A549 (cell line): ENCODE measurements around the gene EGFL8. TPM values are rescaled to one million over a fixed set of nuclear protein-coding genes. Genes with fewer than 3 reads are reported as not detected.

ENCODE experiments used
- ATAC-seq, 2 experiments: fragments of 200-7000 bp in 1 of 2; fragments of >200 bp in 1 of 2; cut with Nextera tagmentation in 1 of 2; cut with Tn5 transposase in 1 of 2; 3 replicates each; pipeline versions ENCODE4 v1.8.0 to v1.9.1; 2018 to 2020; ENCODE audit warnings: mild to moderate bottlenecking in 1 of 2, moderate library complexity in 1 of 2
- CTCF ChIA-PET: fragments of 300-600 bp; sonication (Branson Sonifier 250); formaldehyde crosslinking; extraction: SDS; loops from one replicate; lab custom pipeline; 2021; ENCODE audit warnings: antibody characterized with exemption, inconsistent platforms; lab: Yijun Ruan, JAX
- POLR2A ChIA-PET: fragments of 350-600 bp; formaldehyde crosslinking; extraction: SDS; loops from one replicate; lab custom pipeline; 2021; ENCODE audit warnings: antibody characterized with exemption, inconsistent platforms; lab: Yijun Ruan, JAX
- DNase-seq, 2 experiments: peaks; one replicate each; pipeline versions ENCODE4 v3.0.0 to v3.0.0-alpha.2; 2011 to 2016; ENCODE audit warnings: low read depth in 1 of 2, low spot score in 1 of 2
- FAIRE-seq: peaks from 2 replicates; lab custom pipeline; 2011; peaks lifted over from hg19 to GRCh38; lab: Jason Lieb, UNC
- H3K27ac ChIP-seq, 2 experiments: fragments of >200 bp; sonication (Bioruptor Twin); formaldehyde crosslinking; 3 replicates each; pipeline ENCODE4 v1.5.1; 2016 to 2017
- H3K4me1 ChIP-seq: fragments of >200 bp; sonication (Bioruptor Twin); formaldehyde crosslinking; 3 replicates; pipeline ENCODE4 v1.6.1; 2016
- H3K4me2 ChIP-seq: fragments of >200 bp; sonication (Bioruptor Twin); formaldehyde crosslinking; 3 replicates; pipeline ENCODE4 v1.6.1; 2016
- H3K4me3 ChIP-seq: fragments of >200 bp; sonication (Bioruptor Twin); formaldehyde crosslinking; 3 replicates; pipeline ENCODE4 v1.5.1; 2016
- H3K9me3 ChIP-seq: fragments of >200 bp; sonication (Bioruptor Twin); formaldehyde crosslinking; 3 replicates; pipeline ENCODE4 v1.6.1; 2016
- BHLHE40 ChIP-seq: IDR thresholded peaks from 2 replicates; pipeline ENCODE4 v1.6.1; 2012; ENCODE audit warnings: low read depth, low read length, inconsistent platforms
- CTCF ChIP-seq: fragments of >200 bp; sonication (Bioruptor Twin); formaldehyde crosslinking; IDR thresholded peaks from 3 replicates; pipeline ENCODE4 v1.5.1; 2016
- E2F6 ChIP-seq: IDR thresholded peaks from 2 replicates; pipeline ENCODE4 v1.6.1; 2012; ENCODE audit warnings: low read depth, borderline replicate concordance
- EHF ChIP-seq: fragments of 250-450 bp; sonication (Bioruptor Pico); IDR thresholded peaks from 2 replicates; pipeline ENCODE4 v1.5.0; 2020; ENCODE audit warnings: mild to moderate bottlenecking
- ELK1 ChIP-seq: fragments of 150-350 bp; IDR thresholded peaks from 2 replicates; pipeline ENCODE4 v1.6.1; 2014; ENCODE audit warnings: low read depth, mild to moderate bottlenecking, low read length
- EP300 ChIP-seq, 2 experiments: fragments of >200 bp; sonication (Bioruptor Twin); formaldehyde crosslinking; IDR thresholded peaks; 2 replicates in 1 of 2; 3 replicates in 1 of 2; pipeline ENCODE4 v1.6.1; 2016 to 2017
- FOXS1 ChIP-seq: fragments of 250-450 bp; sonication (Bioruptor Pico); IDR thresholded peaks from 2 replicates; pipeline ENCODE4 v1.5.0; 2020; ENCODE audit warnings: mild to moderate bottlenecking, moderate library complexity
- HDAC2 ChIP-seq: fragments of 200-600 bp; sonication (generic); IDR thresholded peaks from 2 replicates; pipeline ENCODE4 v1.6.1; 2016
- HMGXB4 ChIP-seq: fragments of 250-450 bp; sonication (Bioruptor Pico); IDR thresholded peaks from 2 replicates; pipeline ENCODE4 v1.5.0; 2021; ENCODE audit warnings: mild to moderate bottlenecking, moderate library complexity, borderline replicate concordance
- HOXA7 ChIP-seq: fragments of 250-450 bp; sonication (Bioruptor Pico); IDR thresholded peaks from 2 replicates; pipeline ENCODE4 v1.5.0; 2020; ENCODE audit warnings: mild to moderate bottlenecking, moderate library complexity
- HOXB13 ChIP-seq: fragments of 250-450 bp; sonication (Bioruptor Pico); IDR thresholded peaks from 2 replicates; pipeline ENCODE4 v1.5.0; 2020; ENCODE audit warnings: low read depth, mild to moderate bottlenecking, moderate library complexity
- HOXB5 ChIP-seq: fragments of 250-450 bp; sonication (Bioruptor Pico); IDR thresholded peaks from 2 replicates; pipeline ENCODE4 v1.5.0; 2020; ENCODE audit warnings: mild to moderate bottlenecking, moderate library complexity
- JUN ChIP-seq, 2 experiments: fragments of >200 bp; sonication (Bioruptor Twin); formaldehyde crosslinking; IDR thresholded peaks; 2 replicates in 1 of 2; 3 replicates in 1 of 2; pipeline ENCODE4 v1.6.1; 2016 to 2017
- JUNB ChIP-seq: fragments of >200 bp; sonication (Bioruptor Twin); formaldehyde crosslinking; IDR thresholded peaks from 2 replicates; pipeline ENCODE4 v1.6.1; 2016
- KDM1A ChIP-seq: fragments of 200-600 bp; sonication (generic); IDR thresholded peaks from 2 replicates; pipeline ENCODE4 v1.6.1; 2016; ENCODE audit warnings: low read depth, mild to moderate bottlenecking
- KDM5A ChIP-seq: fragments of 200-600 bp; sonication (generic); IDR thresholded peaks from 2 replicates; pipeline ENCODE4 v1.6.1; 2016; ENCODE audit warnings: antibody characterized with exemption, mild to moderate bottlenecking
- MAFK ChIP-seq: fragments of 450-650 bp; IDR thresholded peaks from 2 replicates; pipeline ENCODE4 v1.6.1; 2014; ENCODE audit not compliant: partially characterized antibody
- MAX ChIP-seq: IDR thresholded peaks from 2 replicates; pipeline ENCODE4 v1.6.1; 2012
- MAZ ChIP-seq: fragments of 150-350 bp; IDR thresholded peaks from 2 replicates; pipeline ENCODE4 v1.6.1; 2014; ENCODE audit warnings: antibody characterized with exemption, low read depth, low read length, borderline replicate concordance
- NFE2L2 ChIP-seq: fragments of 150-350 bp; conservative IDR thresholded peaks from 2 replicates; pipeline ENCODE4 v1.6.1; 2014; ENCODE audit warnings: low read length
- NR3C1 ChIP-seq: fragments of >200 bp; sonication (Bioruptor Twin); formaldehyde crosslinking; IDR thresholded peaks from 3 replicates; pipeline ENCODE4 v1.6.1; 2017
- PHF8 ChIP-seq: fragments of 200-600 bp; sonication (generic); IDR thresholded peaks from 2 replicates; pipeline ENCODE4 v1.6.1; 2016; ENCODE audit warnings: low read depth, mild to moderate bottlenecking, antibody characterized with exemption, moderate library complexity, borderline replicate concordance
- POLR2A ChIP-seq: IDR thresholded peaks from 2 replicates; pipeline ENCODE4 v1.6.1; 2012; ENCODE audit warnings: mild to moderate bottlenecking, low read length
- RCOR1 ChIP-seq: fragments of 150-350 bp; IDR thresholded peaks from 2 replicates; pipeline ENCODE4 v1.6.1; 2014; ENCODE audit warnings: antibody characterized with exemption, low read length, low read depth
- RNF2 ChIP-seq: fragments of 200-600 bp; sonication (generic); IDR thresholded peaks from 2 replicates; pipeline ENCODE4 v1.6.1; 2016; ENCODE audit warnings: low read depth, mild to moderate bottlenecking, antibody characterized with exemption, moderate library complexity, borderline replicate concordance
- TFCP2L1 ChIP-seq: fragments of 250-450 bp; sonication (Bioruptor Pico); IDR thresholded peaks from 2 replicates; pipeline ENCODE4 v1.5.0; 2021; ENCODE audit warnings: mild to moderate bottlenecking
- ZC3H11A ChIP-seq: fragments of 450-650 bp; IDR thresholded peaks from 2 replicates; pipeline ENCODE4 v1.6.1; 2014; ENCODE audit warnings: antibody characterized with exemption, mild to moderate bottlenecking
- ZFP36 ChIP-seq: fragments of 450-650 bp; IDR thresholded peaks from 2 replicates; pipeline ENCODE4 v1.6.1; 2014; ENCODE audit warnings: borderline replicate concordance; ENCODE audit not compliant: partially characterized antibody
- WGBS: methylation state at CpG from one replicate; pipeline ENCODE4 v1.1.6; 2017; ENCODE audit errors: missing lambda C conversion rate; 5-methylcytosine and 5-hydroxymethylcytosine counted together
- polyA plus RNA-seq, 4 experiments: library from polyadenylated mRNA; depleted of rRNA in 3 of 4; stranded (reverse); fragments of >200 nt; fragmentation: RNase III in 1 of 4; extraction: RNeasy Plus Mini Kit Qiagen cat#74134 plus additional on column Dnase treatment in 1 of 4; gene quantifications; 2 replicates in 3 of 4; 3 replicates in 1 of 4; pipeline ENCODE4 v1.2.3, GENCODE V29; 2011 to 2017

The EGFL8 gene
- polyA plus RNA-seq, 2 of the 4 experiments (the other 2 are of a cell fraction): 2.0 to 3.1 TPM

- TF ChIP-seq ZFP36: no peak
- no peak for TF ChIP-seq RNF2
- no peak for TF ChIP-seq HMGXB4 (CRISPR knock-in tag)
- no peak for TF ChIP-seq TFCP2L1 (CRISPR knock-in tag)
- TF ChIP-seq ELK1: no peak
- TF ChIP-seq EHF: no peak
- TF ChIP-seq HDAC2: no peak
- no peak for TF ChIP-seq JUNB
- TF ChIP-seq HOXB13: no peak
- no peak for TF ChIP-seq E2F6
- no peak for TF ChIP-seq MAX
- Histone ChIP-seq H3K4me1 (peaks cover 8% of the 10 kb centered on the region; the same call in 2 of the 3 replicates), H3K9me3 (no peaks in the 10 kb centered on the region), H3K27ac (peak overlapping the region; percentile 55 to 65; a peak in 4 of 6 replicates), H3K4me3 (no peak overlapping the region), H3K4me2 (peak overlapping the region; percentile 16; the same call in 2 of the 3 replicates)
- ChIA-PET POLR2A (no interaction called here), CTCF (interaction anchor here (4.2 kb wide), 1 partner anchor 28 kb away, joined by 15 read pairs; no protein-coding TSS in a partner anchor)
- no peak for ATAC-seq
- DNase-seq: no peak
- 96% methylated on average over 1 of the region's 1 CpG for WGBS
- no peak for FAIRE-seq
These were observed 18.1 kb upstream of the EGFL8 start for GRCh38 chr6:32146287-32146686.

GRCh38 chr6:32146687-32147086 is 17.7 kb upstream of the EGFL8 start:
- DNase-seq (no peak), FAIRE-seq (no peak), ATAC-seq (no peak)
- H3K4me2 ChIP-seq: peak overlapping the region; percentile 16; the same call in 1 of the 3 replicates
- CTCF ChIA-PET: interaction anchor here (4.2 kb wide), 1 partner anchor 29 kb away, joined by 15 read pairs; no protein-coding TSS in a partner anchor
- TF ChIP-seq BHLHE40 (no peak), KDM1A (no peak), HOXA7 (no peak), KDM5A (no peak), POLR2A (no peak), NR3C1 (no peak), JUNB (no peak), PHF8 (no peak), ZC3H11A (no peak), FOXS1 (CRISPR knock-in tag) (no peak), NFE2L2 (no peak), HOXB5 (CRISPR knock-in tag) (no peak), MAZ (no peak), MAFK (no peak), JUN (IDR thresholded peaks at IDR 0.05) (no peak), CTCF (no peak), EP300 (IDR thresholded peaks at IDR 0.05) (no peak), RCOR1 (no peak), E2F6 (no peak)
- H3K4me3 ChIP-seq: no peak overlapping the region
- H3K27ac ChIP-seq: peak overlapping the region; percentile 55 to 65; a peak in 4 of 6 replicates
- H3K9me3 ChIP-seq: no peaks in the 10 kb centered on the region
- 57% methylated on average over 4 of the region's 4 CpGs for WGBS
- POLR2A ChIA-PET: no interaction called here
- H3K4me1 ChIP-seq: peaks cover 8% of the 10 kb centered on the region; the same call in 2 of the 3 replicates
